Astrocyte (in vitro differentiated cells and primary cell): ENCODE measurements around the gene NRP1.

Source experiments
- EZH2 ChIP-seq: IDR thresholded peaks from 2 replicates; pipeline ENCODE4 v1.6.1; 2012; ENCODE audit warnings: mild to moderate bottlenecking, low read length, inconsistent platforms; ENCODE audit not compliant: insufficient read depth
- TF ChIP-seq, protein P1 (sequence below): IDR thresholded peaks from 2 replicates; pipeline ENCODE4 v1.5.1; 2011; ENCODE audit warnings: low read depth, mild to moderate bottlenecking, inconsistent platforms, low read length, moderate library complexity; ENCODE audit not compliant: insufficient read depth

DNA sequence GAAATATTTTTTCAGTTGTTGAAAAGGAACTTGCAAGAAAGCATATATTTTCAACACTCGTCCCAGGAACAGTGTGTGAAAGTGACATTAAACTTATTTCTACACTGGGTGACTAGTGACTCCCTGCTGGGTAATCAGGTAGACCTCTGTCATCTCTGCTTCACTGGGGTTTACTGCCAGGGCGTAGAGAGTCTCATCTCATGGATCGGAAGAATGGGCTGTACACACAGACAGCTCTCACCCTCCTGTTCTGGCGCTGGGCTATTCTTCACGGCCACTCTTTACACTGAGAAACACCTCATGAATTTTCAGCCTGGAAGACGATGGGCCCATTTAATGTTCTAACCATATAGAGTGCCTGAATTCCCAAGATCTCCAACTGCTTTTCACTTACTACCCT, 36.4 kb downstream of the NRP1 start:
- TF ChIP-seq, protein P1, sequence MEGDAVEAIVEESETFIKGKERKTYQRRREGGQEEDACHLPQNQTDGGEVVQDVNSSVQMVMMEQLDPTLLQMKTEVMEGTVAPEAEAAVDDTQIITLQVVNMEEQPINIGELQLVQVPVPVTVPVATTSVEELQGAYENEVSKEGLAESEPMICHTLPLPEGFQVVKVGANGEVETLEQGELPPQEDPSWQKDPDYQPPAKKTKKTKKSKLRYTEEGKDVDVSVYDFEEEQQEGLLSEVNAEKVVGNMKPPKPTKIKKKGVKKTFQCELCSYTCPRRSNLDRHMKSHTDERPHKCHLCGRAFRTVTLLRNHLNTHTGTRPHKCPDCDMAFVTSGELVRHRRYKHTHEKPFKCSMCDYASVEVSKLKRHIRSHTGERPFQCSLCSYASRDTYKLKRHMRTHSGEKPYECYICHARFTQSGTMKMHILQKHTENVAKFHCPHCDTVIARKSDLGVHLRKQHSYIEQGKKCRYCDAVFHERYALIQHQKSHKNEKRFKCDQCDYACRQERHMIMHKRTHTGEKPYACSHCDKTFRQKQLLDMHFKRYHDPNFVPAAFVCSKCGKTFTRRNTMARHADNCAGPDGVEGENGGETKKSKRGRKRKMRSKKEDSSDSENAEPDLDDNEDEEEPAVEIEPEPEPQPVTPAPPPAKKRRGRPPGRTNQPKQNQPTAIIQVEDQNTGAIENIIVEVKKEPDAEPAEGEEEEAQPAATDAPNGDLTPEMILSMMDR: no peak
- no peak for TF ChIP-seq EZH2
